Lower lobe of right lung (tissue), 2 donors: ENCODE results near the gene KCNJ1. TPM values are rescaled to one million over a fixed set of nuclear protein-coding genes. Genes with fewer than 3 reads are reported as not detected.

Source experiments
- ATAC-seq, 2 donors: fragments of 200-7000 bp; cut with Tn5 transposase; one replicate each; pipeline ENCODE4 v1.9.1; 2020 to 2022; ENCODE audit warnings: mild to moderate bottlenecking in 2 of 2, moderate library complexity in 2 of 2
- DNase-seq: peaks from one replicate; pipeline ENCODE4 v3.0.0-alpha.2; 2020
- H3K27ac ChIP-seq: fragments of 200-600 bp; one replicate; pipeline ENCODE4 v1.8.0; 2022
- H3K27me3 ChIP-seq: fragments of 200-600 bp; one replicate; pipeline ENCODE4 v1.8.0; 2022; ENCODE audit warnings: low read depth
- H3K36me3 ChIP-seq: fragments of 200-600 bp; one replicate; pipeline ENCODE4 v1.8.0; 2022; ENCODE audit warnings: mild to moderate bottlenecking
- H3K4me1 ChIP-seq: fragments of 200-600 bp; one replicate; pipeline ENCODE4 v1.8.0; 2022
- H3K4me3 ChIP-seq: fragments of 200-600 bp; one replicate; pipeline ENCODE4 v1.8.0; 2022; ENCODE audit warnings: mild to moderate bottlenecking
- H3K9me3 ChIP-seq: fragments of 200-600 bp; one replicate; pipeline ENCODE4 v1.8.0; 2022
- intact Hi-C: fragments of 100-400 bp; cut with DNase I; formaldehyde crosslinking; loops from one replicate; pipeline ENCODE4 v1.11.0; 2022
- total RNA-seq: library from RNA; stranded (reverse); fragmentation: NEBNext Ultra II Directional; extraction: Animal tissue kit (Norgen Biotek cat#: 25700); gene quantifications from one replicate; pipeline ENCODE4 v1.2.1, GENCODE V29; 2021
- TF ChIP-seq, protein P1 (sequence below): fragments of 200-600 bp; IDR thresholded peaks from one replicate; pipeline ENCODE4 v1.8.0; 2022; ENCODE audit warnings: antibody characterized with exemption, mild to moderate bottlenecking
- donor health status: DM: no; HTN: yes; CAD: no; lungs with severe emphysema.

KCNJ1 gene
- total RNA-seq, 1 donor from 2014 or later, result 0.18 TPM

DNA sequence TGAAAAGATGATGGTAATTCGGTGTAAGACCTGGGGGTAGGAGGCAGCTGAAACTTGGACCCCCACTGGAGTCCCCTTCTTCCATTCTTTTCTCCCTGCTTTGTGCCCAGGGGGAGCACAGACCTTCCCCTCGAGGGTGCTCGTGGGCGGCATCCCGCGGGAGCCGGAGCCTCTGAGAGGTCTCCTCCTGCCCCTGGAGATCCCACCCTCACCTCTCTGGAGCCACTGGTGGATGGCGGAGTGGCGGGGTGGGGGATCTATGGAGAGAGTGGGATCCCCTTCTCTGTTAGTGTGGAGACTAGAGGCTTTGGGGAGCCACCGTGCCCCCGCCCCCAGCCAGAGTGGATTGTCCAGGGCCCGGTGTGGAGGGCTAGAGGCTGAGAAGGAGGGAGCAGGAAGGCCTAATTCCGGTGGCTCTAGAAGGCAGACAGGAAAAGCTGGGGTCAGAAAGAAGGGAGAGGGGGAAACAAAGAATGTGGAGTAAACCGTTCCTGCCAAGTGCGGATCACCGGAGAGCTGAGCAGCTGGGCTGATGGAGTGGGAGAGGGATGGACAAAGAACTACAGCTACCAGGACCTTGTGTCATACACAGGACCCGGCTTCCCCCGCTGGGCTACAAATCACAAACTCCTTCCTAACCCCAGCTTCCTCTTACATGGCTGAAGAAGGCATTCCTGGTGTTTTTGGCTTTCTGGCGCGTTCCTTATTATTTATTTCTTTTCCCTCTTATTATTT is 41.9 kb downstream of the KCNJ1 start:
- Histone ChIP-seq H3K36me3 (no peaks in the 10 kb centered on the region), H3K9me3 (no peaks in the 10 kb centered on the region), H3K4me1 (peaks cover 10% of the 10 kb centered on the region), H3K27me3 (no peaks in the 10 kb centered on the region), H3K4me3 (no peak overlapping the region), H3K27ac (no peak overlapping the region)
- intact Hi-C loops, result no loop called here
- TF ChIP-seq, protein P1, sequence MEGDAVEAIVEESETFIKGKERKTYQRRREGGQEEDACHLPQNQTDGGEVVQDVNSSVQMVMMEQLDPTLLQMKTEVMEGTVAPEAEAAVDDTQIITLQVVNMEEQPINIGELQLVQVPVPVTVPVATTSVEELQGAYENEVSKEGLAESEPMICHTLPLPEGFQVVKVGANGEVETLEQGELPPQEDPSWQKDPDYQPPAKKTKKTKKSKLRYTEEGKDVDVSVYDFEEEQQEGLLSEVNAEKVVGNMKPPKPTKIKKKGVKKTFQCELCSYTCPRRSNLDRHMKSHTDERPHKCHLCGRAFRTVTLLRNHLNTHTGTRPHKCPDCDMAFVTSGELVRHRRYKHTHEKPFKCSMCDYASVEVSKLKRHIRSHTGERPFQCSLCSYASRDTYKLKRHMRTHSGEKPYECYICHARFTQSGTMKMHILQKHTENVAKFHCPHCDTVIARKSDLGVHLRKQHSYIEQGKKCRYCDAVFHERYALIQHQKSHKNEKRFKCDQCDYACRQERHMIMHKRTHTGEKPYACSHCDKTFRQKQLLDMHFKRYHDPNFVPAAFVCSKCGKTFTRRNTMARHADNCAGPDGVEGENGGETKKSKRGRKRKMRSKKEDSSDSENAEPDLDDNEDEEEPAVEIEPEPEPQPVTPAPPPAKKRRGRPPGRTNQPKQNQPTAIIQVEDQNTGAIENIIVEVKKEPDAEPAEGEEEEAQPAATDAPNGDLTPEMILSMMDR, result no peak
- no peak for DNase-seq
- ATAC-seq, result no peak

DNA sequence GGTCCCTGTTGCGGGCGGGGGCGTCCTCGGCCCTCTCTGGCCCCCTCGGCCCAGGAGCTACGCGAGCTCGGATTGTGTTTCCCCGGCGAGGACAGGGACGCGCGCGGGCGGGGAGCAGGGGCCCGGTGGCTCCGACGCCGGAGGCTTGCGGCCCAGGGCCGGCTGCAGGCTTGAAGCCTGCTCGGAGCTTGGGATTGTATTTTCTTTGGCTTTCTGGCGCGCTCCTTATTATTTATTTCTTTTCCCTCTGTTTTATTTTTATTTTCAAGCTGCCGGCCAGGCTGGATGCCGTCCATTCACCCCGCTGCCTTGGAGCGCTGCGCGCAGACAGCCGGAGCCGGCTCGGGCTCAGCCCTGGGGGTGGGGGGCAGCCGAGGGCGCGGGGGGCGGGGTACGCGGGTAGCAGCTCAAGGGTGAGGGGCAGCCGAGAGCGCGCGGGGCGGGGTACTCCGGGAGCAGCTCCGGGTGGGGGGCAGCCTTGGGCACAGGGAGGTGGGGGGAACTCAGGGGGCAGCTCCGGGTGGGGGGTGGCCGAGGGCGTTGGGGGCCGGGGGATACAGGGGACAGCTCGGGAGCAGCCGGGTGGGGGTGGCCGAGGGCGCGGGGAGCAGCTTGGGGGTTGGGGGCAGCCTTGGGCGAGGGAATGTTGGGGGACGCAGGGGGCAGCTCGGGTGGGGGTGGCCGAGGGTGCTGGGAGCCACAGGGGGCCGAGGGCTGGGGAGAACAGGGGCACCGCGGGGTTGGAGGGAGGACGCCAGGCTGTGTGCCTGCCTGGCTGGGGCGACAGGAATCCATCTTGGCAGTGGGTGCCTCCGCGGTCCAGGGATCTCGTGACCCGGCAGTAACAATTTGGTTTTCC is 42.7 kb downstream of the KCNJ1 start:
- ATAC-seq, result no peak
- intact Hi-C loops, result no loop called here
- no peak overlapping the region for H3K27ac ChIP-seq

DNA sequence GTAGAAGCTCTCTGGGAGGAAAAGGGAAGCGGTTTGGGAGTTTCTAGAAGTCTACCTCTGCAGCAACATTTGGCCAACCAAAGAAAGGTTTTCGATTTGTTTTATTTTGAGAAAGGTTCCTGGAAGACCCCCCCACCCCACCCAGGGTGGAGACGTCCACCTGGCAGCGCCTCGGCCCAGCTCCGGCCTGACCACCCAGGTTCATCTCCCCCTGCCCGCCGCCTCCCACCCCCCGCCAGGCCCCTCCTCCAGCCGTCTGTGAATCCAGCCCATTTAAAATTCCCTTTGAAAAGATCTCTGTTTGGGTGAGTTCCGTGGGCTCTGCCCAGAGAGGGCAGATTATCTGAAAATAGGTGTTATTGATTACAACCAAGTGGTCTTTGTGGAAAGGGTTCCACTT is 43.3 kb downstream of the KCNJ1 start:
- Histone ChIP-seq H3K27ac (no peak overlapping the region), H3K9me3 (no peaks in the 10 kb centered on the region), H3K36me3 (peaks cover under 1% of the 10 kb centered on the region), H3K4me1 (no peaks in the 10 kb centered on the region), H3K27me3 (no peaks in the 10 kb centered on the region), H3K4me3 (peak overlapping the region; percentile 11)
- DNase-seq (no peak), ATAC-seq (no peak)
- TF ChIP-seq, protein P1, result no peak
- intact Hi-C loops, result no loop called here

More for the DNA sequence above, 42.7 kb downstream of the KCNJ1 start:
- no peaks in the 10 kb centered on the region for H3K36me3 ChIP-seq
- no peak for DNase-seq
- TF ChIP-seq, protein P1, result no peak
- H3K27me3 ChIP-seq, result no peaks in the 10 kb centered on the region
- no peaks in the 10 kb centered on the region for H3K9me3 ChIP-seq
- H3K4me1 ChIP-seq, result peaks cover 2% of the 10 kb centered on the region
- peak overlapping the region; percentile 11 for H3K4me3 ChIP-seq

DNA sequence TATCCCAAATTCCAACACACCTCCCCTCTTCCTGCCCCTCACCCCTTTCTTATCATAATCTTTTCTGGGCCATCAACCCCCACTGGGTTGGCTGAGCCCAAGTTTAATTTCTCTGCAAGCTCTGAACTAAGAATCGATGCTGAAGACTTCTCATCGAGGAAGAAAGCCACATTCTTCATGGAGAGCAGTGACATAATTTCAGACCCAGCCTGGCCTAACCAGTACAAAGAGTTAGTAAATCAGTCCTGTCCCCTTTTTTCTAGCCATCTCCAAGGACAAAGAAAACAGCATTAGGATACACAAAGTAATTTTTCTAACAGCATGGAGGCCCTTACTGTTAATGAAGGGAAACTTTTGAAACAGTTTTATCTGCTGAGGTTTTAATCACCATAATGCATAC is 45.0 kb downstream of the KCNJ1 start:
- no peaks in the 10 kb centered on the region for H3K9me3 ChIP-seq
- ATAC-seq (no peak), DNase-seq (no peak)
- H3K36me3 ChIP-seq, result peaks cover 4% of the 10 kb centered on the region
- intact Hi-C loops, result no loop called here
- H3K27me3 ChIP-seq, result no peaks in the 10 kb centered on the region
- H3K27ac ChIP-seq, result no peak overlapping the region
- no peaks in the 10 kb centered on the region for H3K4me1 ChIP-seq
- TF ChIP-seq, protein P1, result no peak
- H3K4me3 ChIP-seq, result no peak overlapping the region

DNA sequence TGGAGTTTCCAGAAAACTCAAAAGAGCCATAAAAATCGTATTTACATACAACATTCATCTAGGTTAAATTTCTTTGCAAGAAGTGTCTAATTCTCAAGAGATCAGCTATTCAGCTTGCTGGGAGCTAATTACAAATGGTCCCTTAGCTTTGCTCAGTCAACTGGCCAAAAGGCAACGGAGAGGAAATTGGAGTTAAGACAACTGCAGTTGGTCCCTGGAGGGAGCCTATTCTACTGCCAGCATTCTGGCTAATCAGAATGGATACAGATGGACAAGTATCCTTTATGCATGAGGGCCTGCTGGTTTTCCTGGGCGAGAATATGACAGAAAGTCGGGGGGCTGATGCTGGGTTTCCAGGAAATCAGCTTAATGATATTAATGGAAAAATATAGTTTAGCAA is 45.5 kb downstream of the KCNJ1 start:
- intact Hi-C loops, result no loop called here
- Histone ChIP-seq H3K9me3 (no peaks in the 10 kb centered on the region), H3K36me3 (peaks cover 4% of the 10 kb centered on the region), H3K27me3 (no peaks in the 10 kb centered on the region), H3K27ac (no peak overlapping the region), H3K4me1 (no peaks in the 10 kb centered on the region), H3K4me3 (no peak overlapping the region)
- TF ChIP-seq, protein P1, result no peak
- ATAC-seq (no peak), DNase-seq (no peak)
